ENCODE data around the gene COL13A1. TPM values are rescaled to one million over a fixed set of nuclear protein-coding genes. Genes with fewer than 3 reads are reported as not detected.

The COL13A1 gene
- total RNA-seq, 2 experiments from 2014 or later = not detected

GRCh38 chr10:69914398-69915214 is 112.9 kb downstream of the COL13A1 start:
- CTCF ChIA-PET = interaction anchor here (0.5 to 3.8 kb wide), 42 partner anchors 9 to 399 kb away, joined by 3 to 35 read pairs (median 4); no protein-coding TSS in a partner anchor
- Mint-ChIP-seq H3K27me3 (peaks cover 2% of the 10 kb centered on the region), H3K4me1 (ENCODE audit: low read depth) (no peaks in the 10 kb centered on the region), H3K9me3 (no peaks in the 10 kb centered on the region), H3K36me3 (no peaks in the 10 kb centered on the region), H3K4me3 (no peak overlapping the region), H3K27ac (no peak overlapping the region)
- POLR2A ChIA-PET = no interaction called here
- intact Hi-C loops (cut with micrococcal nuclease) = loop anchor here (5.0 to 10.0 kb wide), 2 partner anchors 270 to 397 kb away; no protein-coding TSS in a partner anchor
- peak; percentile 69 for DNase-seq

- H3K27me3 Mint-ChIP-seq = peaks cover 2% of the 10 kb centered on the region
- DNase-seq = no peak
- ChIA-PET POLR2A (no interaction called here), CTCF (interaction anchor here (0.5 to 3.8 kb wide), 39 partner anchors 8 to 400 kb away, joined by 3 to 35 read pairs (median 4); no protein-coding TSS in a partner anchor)
- no peak overlapping the region for H3K4me3 Mint-ChIP-seq
- no peaks in the 10 kb centered on the region for H3K4me1 Mint-ChIP-seq (ENCODE audit: low read depth)
- no peaks in the 10 kb centered on the region for H3K36me3 Mint-ChIP-seq
- intact Hi-C loops (cut with micrococcal nuclease) = loop anchor here (10.0 kb wide), 1 partner anchor 270 kb away; no protein-coding TSS in a partner anchor
- no peaks in the 10 kb centered on the region for H3K9me3 Mint-ChIP-seq
- no peak overlapping the region for H3K27ac Mint-ChIP-seq
Measured at GRCh38 chr10:69915215-69915560, 113.5 kb downstream of the COL13A1 start.

GRCh38 chr10:69916118-69916517 is 114.4 kb downstream of the COL13A1 start:
- Mint-ChIP-seq H3K4me3 (no peak overlapping the region), H3K4me1 (ENCODE audit: low read depth) (no peaks in the 10 kb centered on the region), H3K27ac (no peak overlapping the region), H3K36me3 (no peaks in the 10 kb centered on the region), H3K9me3 (no peaks in the 10 kb centered on the region), H3K27me3 (peaks cover 2% of the 10 kb centered on the region)
- no peak for DNase-seq
- intact Hi-C loops (cut with micrococcal nuclease) = loop anchor here (10.0 kb wide), 1 partner anchor 271 kb away; no protein-coding TSS in a partner anchor
- CTCF ChIA-PET = interaction anchor here (1.4 to 3.8 kb wide), 7 partner anchors 11 to 400 kb away, joined by 4 to 35 read pairs (median 14); no protein-coding TSS in a partner anchor
- POLR2A ChIA-PET = no interaction called here

- Mint-ChIP-seq H3K27ac (no peak overlapping the region), H3K27me3 (peaks cover 2% of the 10 kb centered on the region), H3K9me3 (no peaks in the 10 kb centered on the region), H3K4me3 (no peak overlapping the region), H3K4me1 (ENCODE audit: low read depth) (no peaks in the 10 kb centered on the region), H3K36me3 (no peaks in the 10 kb centered on the region)
- DNase-seq = no peak
- intact Hi-C loops (cut with micrococcal nuclease) = loop anchor here (10.0 kb wide), 1 partner anchor 273 kb away; no protein-coding TSS in a partner anchor
- ChIA-PET POLR2A (no interaction called here), CTCF (interaction anchor here (0.6 kb wide), 1 partner anchor 132 kb away, joined by 5 read pairs; no protein-coding TSS in a partner anchor)
Measured at GRCh38 chr10:69918036-69918435, 116.3 kb downstream of the COL13A1 start.

GRCh38 chr10:69919250-69919649 is 117.5 kb downstream of the COL13A1 start:
- no peak overlapping the region for H3K4me3 Mint-ChIP-seq
- H3K36me3 Mint-ChIP-seq = no peaks in the 10 kb centered on the region
- H3K27ac Mint-ChIP-seq = no peak overlapping the region
- ChIA-PET POLR2A (no interaction called here), CTCF (no interaction called here)
- no peaks in the 10 kb centered on the region for H3K27me3 Mint-ChIP-seq
- no peak for DNase-seq
- no peaks in the 10 kb centered on the region for H3K4me1 Mint-ChIP-seq (ENCODE audit: low read depth)
- intact Hi-C loops (cut with micrococcal nuclease) = loop anchor here (10.0 kb wide), 1 partner anchor 274 kb away; no protein-coding TSS in a partner anchor
- H3K9me3 Mint-ChIP-seq = no peaks in the 10 kb centered on the region

- no peaks in the 10 kb centered on the region for H3K36me3 Mint-ChIP-seq
- H3K4me1 Mint-ChIP-seq (ENCODE audit: low read depth) = no peaks in the 10 kb centered on the region
- H3K9me3 Mint-ChIP-seq = peaks cover 2% of the 10 kb centered on the region
- POLR2A ChIA-PET = no interaction called here
- no peak overlapping the region for H3K27ac Mint-ChIP-seq
- CTCF ChIA-PET = interaction anchor here (2.0 kb wide), 1 partner anchor 33 kb away, joined by 5 read pairs; no protein-coding TSS in a partner anchor
- peaks cover 7% of the 10 kb centered on the region for H3K27me3 Mint-ChIP-seq
- DNase-seq = no peak
- intact Hi-C loops (cut with micrococcal nuclease) = no loop called here
- H3K4me3 Mint-ChIP-seq = no peak overlapping the region
Measured at GRCh38 chr10:69925111-69925510, 123.4 kb downstream of the COL13A1 start.

- Mint-ChIP-seq H3K36me3 (no peaks in the 10 kb centered on the region), H3K4me3 (no peak overlapping the region), H3K27ac (no peak overlapping the region), H3K9me3 (peaks cover 2% of the 10 kb centered on the region), H3K4me1 (ENCODE audit: low read depth) (no peaks in the 10 kb centered on the region), H3K27me3 (peaks cover 12% of the 10 kb centered on the region)
- CTCF ChIA-PET = interaction anchor here (1.8 kb wide), 1 partner anchor 13 kb away, joined by 14 read pairs; no protein-coding TSS in a partner anchor
- DNase-seq = no peak
- intact Hi-C loops (cut with micrococcal nuclease) = no loop called here
- POLR2A ChIA-PET = no interaction called here
Measured at GRCh38 chr10:69928339-69928738, 126.6 kb downstream of the COL13A1 start.

- no peaks in the 10 kb centered on the region for H3K4me1 Mint-ChIP-seq (ENCODE audit: low read depth)
- H3K27me3 Mint-ChIP-seq = peaks cover 12% of the 10 kb centered on the region
- POLR2A ChIA-PET = no interaction called here
- H3K4me3 Mint-ChIP-seq = no peak overlapping the region
- H3K36me3 Mint-ChIP-seq = no peaks in the 10 kb centered on the region
- intact Hi-C loops (cut with micrococcal nuclease) = no loop called here
- CTCF ChIA-PET = no interaction called here
- no peak for DNase-seq
- peaks cover 2% of the 10 kb centered on the region for H3K9me3 Mint-ChIP-seq
- no peak overlapping the region for H3K27ac Mint-ChIP-seq
Measured at GRCh38 chr10:69929575-69929974, 127.9 kb downstream of the COL13A1 start.

GRCh38 chr10:69934768-69935167 is 133.1 kb downstream of the COL13A1 start:
- no peaks in the 10 kb centered on the region for H3K9me3 Mint-ChIP-seq
- H3K36me3 Mint-ChIP-seq = no peaks in the 10 kb centered on the region
- intact Hi-C loops (cut with micrococcal nuclease) = no loop called here
- peaks cover 7% of the 10 kb centered on the region for H3K27me3 Mint-ChIP-seq
- no peak overlapping the region for H3K4me3 Mint-ChIP-seq
- no peak overlapping the region for H3K27ac Mint-ChIP-seq
- POLR2A ChIA-PET = no interaction called here
- no peaks in the 10 kb centered on the region for H3K4me1 Mint-ChIP-seq (ENCODE audit: low read depth)
- CTCF ChIA-PET = interaction anchor here (0.8 to 1.3 kb wide), 3 partner anchors 20 to 148 kb away, joined by 3 read pairs; no protein-coding TSS in a partner anchor
- no peak for DNase-seq

- H3K4me1 Mint-ChIP-seq (ENCODE audit: low read depth) = no peaks in the 10 kb centered on the region
- ChIA-PET POLR2A (no interaction called here), CTCF (no interaction called here)
- H3K9me3 Mint-ChIP-seq = no peaks in the 10 kb centered on the region
- no peak overlapping the region for H3K27ac Mint-ChIP-seq
- H3K36me3 Mint-ChIP-seq = no peaks in the 10 kb centered on the region
- peak; percentile 14 for DNase-seq
- H3K4me3 Mint-ChIP-seq = no peak overlapping the region
- peaks cover 2% of the 10 kb centered on the region for H3K27me3 Mint-ChIP-seq
- intact Hi-C loops (cut with micrococcal nuclease) = no loop called here
Measured at GRCh38 chr10:69936091-69936490, 134.4 kb downstream of the COL13A1 start.

- Mint-ChIP-seq H3K27ac (no peak overlapping the region), H3K4me3 (no peak overlapping the region), H3K36me3 (no peaks in the 10 kb centered on the region), H3K9me3 (no peaks in the 10 kb centered on the region), H3K27me3 (no peaks in the 10 kb centered on the region), H3K4me1 (ENCODE audit: low read depth) (no peaks in the 10 kb centered on the region)
- no peak for DNase-seq
- POLR2A ChIA-PET = no interaction called here
- CTCF ChIA-PET = interaction anchor here (2.7 kb wide), 1 partner anchor 20 kb away, joined by 10 read pairs; no protein-coding TSS in a partner anchor
- intact Hi-C loops (cut with micrococcal nuclease) = no loop called here
Measured at GRCh38 chr10:69938541-69938991, 136.9 kb downstream of the COL13A1 start.

- no peaks in the 10 kb centered on the region for H3K36me3 Mint-ChIP-seq
- DNase-seq = no peak
- H3K9me3 Mint-ChIP-seq = no peaks in the 10 kb centered on the region
- ChIA-PET CTCF (interaction anchor here (0.8 to 2.7 kb wide), 2 partner anchors 19 to 177 kb away, joined by 5 to 10 read pairs; no protein-coding TSS in a partner anchor), POLR2A (no interaction called here)
- H3K4me1 Mint-ChIP-seq (ENCODE audit: low read depth) = no peaks in the 10 kb centered on the region
- no peak overlapping the region for H3K27ac Mint-ChIP-seq
- intact Hi-C loops (cut with micrococcal nuclease) = no loop called here
- H3K27me3 Mint-ChIP-seq = no peaks in the 10 kb centered on the region
- no peak overlapping the region for H3K4me3 Mint-ChIP-seq
Measured at GRCh38 chr10:69939061-69939460, 137.4 kb downstream of the COL13A1 start.

All from activated CD4-positive, alpha-beta memory T cell treated with anti-CD3 and anti-CD28 coated beads for 36 hours (primary cell).